CD4-positive, alpha-beta T cell treated with Interleukin-17A for 1 hour (primary cell): ENCODE results near the gene IRF3.
A peak's percentile ranks its signal among the peaks of the same experiment; 100 is the strongest.

Experiments used
- DNase-seq: peaks from one replicate; pipeline ENCODE4 v3.0.0-alpha.2; 2020

The IRF3 gene

GRCh38 chr19:49665036-49665350 lies 664 bp downstream of the IRF3 start:
- no peak for DNase-seq

GRCh38 chr19:49664171-49665035 lies 1.3 kb downstream of the IRF3 start:
- DNase-seq: peak; percentile 91

- no peak for DNase-seq
Measured at GRCh38 chr19:49663224-49663623, 2.4 kb downstream of the IRF3 start.

GRCh38 chr19:49662011-49662410 lies 3.6 kb downstream of the IRF3 start:
- no peak for DNase-seq

GRCh38 chr19:49660338-49660961 lies 5.2 kb downstream of the IRF3 start:
- DNase-seq: no peak

GRCh38 chr19:49658566-49659442 lies 6.9 kb downstream of the IRF3 start:
- no peak for DNase-seq

- no peak for DNase-seq
Measured at GRCh38 chr19:49658139-49658517, 7.5 kb downstream of the IRF3 start.

GRCh38 chr19:49657493-49658138 lies 8.0 kb downstream of the IRF3 start:
- DNase-seq: no peak

GRCh38 chr19:49656456-49657109 lies 9.1 kb downstream of the IRF3 start:
- DNase-seq: no peak

GRCh38 chr19:49655570-49656455 lies 9.8 kb downstream of the IRF3 start:
- no peak for DNase-seq

- DNase-seq: no peak
Measured at GRCh38 chr19:49654581-49654980, 11.1 kb downstream of the IRF3 start.

GRCh38 chr19:49653466-49653806 lies 12.2 kb downstream of the IRF3 start:
- DNase-seq: no peak

GRCh38 chr19:49652551-49653465 lies 12.8 kb downstream of the IRF3 start:
- DNase-seq: no peak

- DNase-seq: no peak
Measured at GRCh38 chr19:49651820-49652550, 13.7 kb downstream of the IRF3 start.

- no peak for DNase-seq
Measured at GRCh38 chr19:49651029-49651819, 14.4 kb downstream of the IRF3 start.

GRCh38 chr19:49646586-49646985 lies 19.1 kb downstream of the IRF3 start:
- no peak for DNase-seq

GRCh38 chr19:49645995-49646394 lies 19.7 kb downstream of the IRF3 start:
- DNase-seq: no peak

GRCh38 chr19:49645592-49645991 lies 20.1 kb downstream of the IRF3 start:
- DNase-seq: no peak

GRCh38 chr19:49643466-49643865 lies 22.2 kb downstream of the IRF3 start:
- DNase-seq: no peak
